ENCODE measurements around the gene C2orf42.

C2orf42 gene

DNA sequence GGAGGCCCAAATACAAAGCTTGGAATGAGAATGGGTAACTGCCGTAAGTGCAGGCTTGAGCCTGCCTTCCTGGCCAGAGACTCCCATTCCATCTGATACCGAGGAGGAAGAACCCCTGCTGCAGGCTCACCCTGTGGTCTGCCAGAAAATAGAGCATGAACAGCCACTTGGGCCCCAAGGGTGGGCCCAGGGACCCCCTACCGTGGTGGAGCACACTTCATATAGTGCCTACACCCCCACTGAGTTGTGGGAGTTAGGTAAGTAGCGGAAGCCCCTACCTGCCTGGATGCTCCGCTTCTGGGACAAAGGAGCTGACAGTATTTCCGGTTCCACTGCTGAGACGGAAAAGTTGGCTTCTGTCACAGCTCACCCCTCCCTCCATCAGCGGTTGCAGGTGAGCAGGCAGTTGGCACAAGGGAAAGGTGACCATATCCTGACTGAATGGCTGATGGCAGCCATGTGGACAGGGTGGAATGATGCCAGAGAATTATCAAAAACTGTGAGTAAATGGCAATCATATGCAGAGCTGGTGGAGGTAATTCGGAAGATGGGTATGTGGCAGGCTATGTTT lies 11.5 kb upstream of the C2orf42 start:
- TF ChIP-seq ZBTB7A (IDR thresholded peaks at IDR 0.05; ENCODE audit: low read depth) = no peak
- TF ChIP-seq EGR1 (IDR thresholded peaks at IDR 0.05) = no peak
- no peak for TF ChIP-seq TAF1 (IDR thresholded peaks at IDR 0.05; ENCODE audit: low read depth)
- no peak for TF ChIP-seq NFIC (IDR thresholded peaks at IDR 0.05)
- TF ChIP-seq, protein P1, sequence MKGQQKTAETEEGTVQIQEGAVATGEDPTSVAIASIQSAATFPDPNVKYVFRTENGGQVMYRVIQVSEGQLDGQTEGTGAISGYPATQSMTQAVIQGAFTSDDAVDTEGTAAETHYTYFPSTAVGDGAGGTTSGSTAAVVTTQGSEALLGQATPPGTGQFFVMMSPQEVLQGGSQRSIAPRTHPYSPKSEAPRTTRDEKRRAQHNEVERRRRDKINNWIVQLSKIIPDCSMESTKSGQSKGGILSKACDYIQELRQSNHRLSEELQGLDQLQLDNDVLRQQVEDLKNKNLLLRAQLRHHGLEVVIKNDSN (IDR thresholded peaks at IDR 0.05) = no peak
- no peak for TF ChIP-seq TEAD4 (IDR thresholded peaks at IDR 0.05)
- TF ChIP-seq RAD21 (IDR thresholded peaks at IDR 0.05; ENCODE audit: low read depth) = no peak
- TF ChIP-seq, protein P2, sequence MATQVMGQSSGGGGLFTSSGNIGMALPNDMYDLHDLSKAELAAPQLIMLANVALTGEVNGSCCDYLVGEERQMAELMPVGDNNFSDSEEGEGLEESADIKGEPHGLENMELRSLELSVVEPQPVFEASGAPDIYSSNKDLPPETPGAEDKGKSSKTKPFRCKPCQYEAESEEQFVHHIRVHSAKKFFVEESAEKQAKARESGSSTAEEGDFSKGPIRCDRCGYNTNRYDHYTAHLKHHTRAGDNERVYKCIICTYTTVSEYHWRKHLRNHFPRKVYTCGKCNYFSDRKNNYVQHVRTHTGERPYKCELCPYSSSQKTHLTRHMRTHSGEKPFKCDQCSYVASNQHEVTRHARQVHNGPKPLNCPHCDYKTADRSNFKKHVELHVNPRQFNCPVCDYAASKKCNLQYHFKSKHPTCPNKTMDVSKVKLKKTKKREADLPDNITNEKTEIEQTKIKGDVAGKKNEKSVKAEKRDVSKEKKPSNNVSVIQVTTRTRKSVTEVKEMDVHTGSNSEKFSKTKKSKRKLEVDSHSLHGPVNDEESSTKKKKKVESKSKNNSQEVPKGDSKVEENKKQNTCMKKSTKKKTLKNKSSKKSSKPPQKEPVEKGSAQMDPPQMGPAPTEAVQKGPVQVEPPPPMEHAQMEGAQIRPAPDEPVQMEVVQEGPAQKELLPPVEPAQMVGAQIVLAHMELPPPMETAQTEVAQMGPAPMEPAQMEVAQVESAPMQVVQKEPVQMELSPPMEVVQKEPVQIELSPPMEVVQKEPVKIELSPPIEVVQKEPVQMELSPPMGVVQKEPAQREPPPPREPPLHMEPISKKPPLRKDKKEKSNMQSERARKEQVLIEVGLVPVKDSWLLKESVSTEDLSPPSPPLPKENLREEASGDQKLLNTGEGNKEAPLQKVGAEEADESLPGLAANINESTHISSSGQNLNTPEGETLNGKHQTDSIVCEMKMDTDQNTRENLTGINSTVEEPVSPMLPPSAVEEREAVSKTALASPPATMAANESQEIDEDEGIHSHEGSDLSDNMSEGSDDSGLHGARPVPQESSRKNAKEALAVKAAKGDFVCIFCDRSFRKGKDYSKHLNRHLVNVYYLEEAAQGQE (IDR thresholded peaks at IDR 0.05; ENCODE audit: low read depth) = no peak
- no peak for TF ChIP-seq TCF12 (IDR thresholded peaks at IDR 0.05; ENCODE audit: low read depth)
- TF ChIP-seq CEBPB (IDR thresholded peaks at IDR 0.05) = no peak

DNA sequence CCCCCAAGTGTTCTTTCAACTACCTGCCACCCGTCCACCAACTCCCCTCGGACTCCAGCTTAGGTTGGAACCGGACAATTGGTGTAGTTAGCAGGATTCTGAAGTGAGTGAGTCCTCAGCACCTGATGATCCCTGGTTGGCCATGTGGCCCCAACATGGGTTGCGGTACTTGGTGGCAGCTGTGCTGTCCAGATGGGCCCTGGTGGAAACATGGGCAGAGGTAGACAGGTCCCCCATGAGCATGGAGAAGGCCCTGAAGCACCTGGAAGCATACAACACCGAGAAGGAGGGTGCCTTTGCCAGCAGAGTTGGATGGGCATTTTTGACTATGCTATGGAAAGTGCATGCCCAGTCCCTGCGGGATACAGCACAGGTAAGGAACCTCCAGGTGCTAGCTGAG lies 11.0 kb upstream of the C2orf42 start:
- no peak for TF ChIP-seq EP300 (IDR thresholded peaks at IDR 0.05; ENCODE audit: borderline replicate concordance)
- no peak for TF ChIP-seq YY1 (IDR thresholded peaks at IDR 0.05; ENCODE audit: low read depth)
- TF ChIP-seq ZBTB7A (IDR thresholded peaks at IDR 0.05; ENCODE audit: low read depth) = no peak
- TF ChIP-seq, protein P3, sequence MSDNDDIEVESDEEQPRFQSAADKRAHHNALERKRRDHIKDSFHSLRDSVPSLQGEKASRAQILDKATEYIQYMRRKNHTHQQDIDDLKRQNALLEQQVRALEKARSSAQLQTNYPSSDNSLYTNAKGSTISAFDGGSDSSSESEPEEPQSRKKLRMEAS (IDR thresholded peaks at IDR 0.05) = no peak
- TF ChIP-seq TAF1 (IDR thresholded peaks at IDR 0.05; ENCODE audit: low read depth) = no peak
- TF ChIP-seq TCF12 (IDR thresholded peaks at IDR 0.05; ENCODE audit: low read depth) = no peak

DNA sequence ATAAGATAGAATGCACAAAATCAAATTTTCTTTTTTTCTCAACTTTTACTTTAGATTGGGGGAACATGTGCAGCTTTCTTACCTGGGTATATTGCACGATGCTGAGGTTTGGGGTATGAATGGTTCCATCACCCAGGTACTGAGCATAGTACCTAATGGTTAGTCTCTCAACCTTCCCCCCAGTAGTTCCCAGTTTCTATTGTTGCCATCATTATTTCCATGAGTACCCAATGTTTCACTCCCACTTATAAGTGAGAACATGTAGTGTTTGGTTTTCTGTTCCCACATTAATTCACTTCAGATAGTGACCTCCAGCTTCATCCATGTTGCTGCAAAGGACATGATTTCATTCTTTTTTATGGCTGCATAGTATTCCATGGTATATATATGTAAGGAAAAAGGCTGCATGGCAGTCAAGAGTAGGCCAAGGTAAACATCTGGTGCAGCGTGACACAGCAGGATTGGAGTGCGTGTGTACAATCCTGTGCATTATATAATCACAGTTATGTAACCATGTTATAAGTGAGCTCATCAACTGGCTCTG lies 10.5 kb upstream of the C2orf42 start:
- TF ChIP-seq, protein P2 (IDR thresholded peaks at IDR 0.05; ENCODE audit: low read depth) = no peak
- TF ChIP-seq RAD21 (IDR thresholded peaks at IDR 0.05; ENCODE audit: low read depth) (no peak), FOXM1 (IDR thresholded peaks at IDR 0.05; ENCODE audit: borderline replicate concordance, low read depth) (no peak), EP300 (IDR thresholded peaks at IDR 0.05; ENCODE audit: borderline replicate concordance) (no peak), CEBPB (IDR thresholded peaks at IDR 0.05) (no peak), CREB1 (IDR thresholded peaks at IDR 0.05; ENCODE audit: low read depth) (no peak), ZBTB7A (IDR thresholded peaks at IDR 0.05; ENCODE audit: low read depth) (no peak), EGR1 (IDR thresholded peaks at IDR 0.05) (no peak), NFIC (IDR thresholded peaks at IDR 0.05) (no peak), TEAD4 (IDR thresholded peaks at IDR 0.05) (no peak), TAF1 (IDR thresholded peaks at IDR 0.05; ENCODE audit: low read depth) (no peak), YY1 (IDR thresholded peaks at IDR 0.05; ENCODE audit: low read depth) (no peak), TCF12 (IDR thresholded peaks at IDR 0.05; ENCODE audit: low read depth) (no peak)
- TF ChIP-seq, protein P1 (IDR thresholded peaks at IDR 0.05) = no peak
- TF ChIP-seq, protein P3 (IDR thresholded peaks at IDR 0.05) = no peak

DNA sequence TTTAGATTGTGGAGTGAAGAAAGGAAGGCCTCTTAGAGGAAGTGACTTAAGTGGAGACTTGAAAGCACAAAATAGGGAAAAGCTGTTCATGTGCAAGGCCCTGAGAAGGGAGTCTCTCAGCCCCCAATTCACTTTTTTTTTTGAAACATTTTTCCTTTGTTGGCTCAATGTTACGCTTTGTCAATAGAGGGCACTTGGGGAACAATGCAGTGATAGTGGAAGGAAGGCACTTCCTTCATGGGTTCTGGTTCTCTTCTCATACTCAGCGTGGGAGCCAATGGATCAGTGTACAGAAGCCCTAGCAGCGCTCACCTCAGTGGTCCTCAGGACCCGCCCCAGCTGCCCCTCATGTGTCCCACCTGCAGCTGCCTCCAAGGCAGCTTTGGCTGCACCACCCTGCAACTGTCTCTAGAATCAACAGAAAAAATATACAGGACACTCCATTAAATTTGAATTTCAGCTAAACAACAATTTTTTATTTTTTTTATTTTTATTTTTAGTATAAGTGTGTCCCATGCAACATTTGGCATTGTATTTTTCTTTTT lies 8.6 kb upstream of the C2orf42 start:
- no peak for TF ChIP-seq YY1 (IDR thresholded peaks at IDR 0.05; ENCODE audit: low read depth)
- no peak for TF ChIP-seq TCF12 (IDR thresholded peaks at IDR 0.05; ENCODE audit: low read depth)
- TF ChIP-seq EGR1 (IDR thresholded peaks at IDR 0.05) = no peak
- TF ChIP-seq CREB1 (IDR thresholded peaks at IDR 0.05; ENCODE audit: low read depth) = no peak
- TF ChIP-seq, protein P1 (IDR thresholded peaks at IDR 0.05) = no peak
- TF ChIP-seq FOXM1 (IDR thresholded peaks at IDR 0.05; ENCODE audit: borderline replicate concordance, low read depth) = no peak
- no peak for TF ChIP-seq TAF1 (IDR thresholded peaks at IDR 0.05; ENCODE audit: low read depth)
- no peak for TF ChIP-seq EP300 (IDR thresholded peaks at IDR 0.05; ENCODE audit: borderline replicate concordance)
- TF ChIP-seq, protein P2 (IDR thresholded peaks at IDR 0.05; ENCODE audit: low read depth) = no peak
- TF ChIP-seq ZBTB7A (IDR thresholded peaks at IDR 0.05; ENCODE audit: low read depth) = no peak
- TF ChIP-seq, protein P3 (IDR thresholded peaks at IDR 0.05) = no peak
- no peak for TF ChIP-seq TEAD4 (IDR thresholded peaks at IDR 0.05)
- no peak for TF ChIP-seq CEBPB (IDR thresholded peaks at IDR 0.05)
- TF ChIP-seq RAD21 (IDR thresholded peaks at IDR 0.05; ENCODE audit: low read depth) = no peak
- no peak for TF ChIP-seq NFIC (IDR thresholded peaks at IDR 0.05)
